IMR-90 (cell line): ENCODE data around the gene TMEM45A. TPM values are rescaled to one million over a fixed set of nuclear protein-coding genes. Genes with fewer than 3 reads are reported as not detected.
"Not testable (repeated sequence)": the region's sequence is repeated elsewhere in the genome, so short reads cannot be mapped to it uniquely, and the experiment has no call there.

Source experiments
- ATAC-seq: fragments of 200-7000 bp; cut with Tn5 transposase; 2 replicates; pipeline ENCODE4 v1.9.1; 2020; ENCODE audit warnings: low read depth, mild to moderate bottlenecking, moderate library complexity
- BruUV-seq: library from RNA; stranded (reverse); fragments of 400-500 nt; replicated peaks from 2 replicates; lab custom pipeline; 2021; lab: Mats Ljungman, UMichigan
- CTCF ChIA-PET: fragments of 300-600 bp; formaldehyde crosslinking; extraction: SDS; loops from one replicate; lab custom pipeline; 2021; ENCODE audit warnings: antibody characterized with exemption; lab: Yijun Ruan, JAX
- POLR2A ChIA-PET: fragments of 300-600 bp; sonication (Branson Sonifier 250); formaldehyde crosslinking; loops from one replicate; lab custom pipeline; 2022; ENCODE audit warnings: antibody characterized with exemption; ENCODE audit not compliant: unreplicated experiment; lab: Charles Lee
- DNase-seq: peaks from one replicate; pipeline ENCODE4 v3.0.0; 2013
- H2AFZ ChIP-seq: replicated peaks from 2 replicates; pipeline ENCODE3; 2013; ENCODE audit warnings: low read length, mild to moderate bottlenecking; ENCODE audit not compliant: poor library complexity
- H2AK5ac ChIP-seq: 2 replicates; pipeline ENCODE4 v1.6.1; 2013; ENCODE audit warnings: low read depth, low read length, inconsistent platforms
- H2AK9ac ChIP-seq: replicated peaks from 2 replicates; pipeline ENCODE3; 2013; ENCODE audit warnings: mild to moderate bottlenecking, low read depth, low read length, moderate library complexity; ENCODE audit not compliant: poor library complexity
- H2BK120ac ChIP-seq: 2 replicates; pipeline ENCODE4 v1.6.1; 2013; ENCODE audit warnings: low read depth, low read length, inconsistent platforms
- H2BK15ac ChIP-seq: 3 replicates; pipeline ENCODE4 v1.6.1; 2013; ENCODE audit warnings: low read depth, low read length, inconsistent platforms
- H2BK20ac ChIP-seq: 2 replicates; pipeline ENCODE4 v1.6.1; 2013; ENCODE audit warnings: low read depth, mild to moderate bottlenecking, inconsistent platforms, low read length, moderate library complexity
- H2BK5ac ChIP-seq: 2 replicates; pipeline ENCODE4 v1.6.1; 2013; ENCODE audit warnings: mild to moderate bottlenecking, low read depth, low read length, inconsistent platforms; ENCODE audit not compliant: poor library complexity, severe bottlenecking
- H3K14ac ChIP-seq: replicated peaks from 2 replicates; pipeline ENCODE4 v1.6.1; 2013; ENCODE audit warnings: low read depth, low read length, inconsistent platforms
- H3K18ac ChIP-seq: 2 replicates; pipeline ENCODE4 v1.6.1; 2013; ENCODE audit warnings: low read depth, low read length, control low read depth
- H3K23ac ChIP-seq: 2 replicates; pipeline ENCODE4 v1.6.1; 2013; ENCODE audit warnings: low read depth, low read length, inconsistent platforms
- H3K27ac ChIP-seq: 2 replicates; pipeline ENCODE4 v1.5.1; 2013; ENCODE audit warnings: mild to moderate bottlenecking, control low read depth, low read length; ENCODE audit not compliant: insufficient read depth
- H3K27me3 ChIP-seq: 2 replicates; pipeline ENCODE4 v1.6.1; 2013; ENCODE audit warnings: low read length; ENCODE audit not compliant: control insufficient read depth, insufficient read depth
- H3K36me3 ChIP-seq: 2 replicates; pipeline ENCODE4 v1.6.1; 2013; ENCODE audit warnings: low read length, mixed read lengths; ENCODE audit not compliant: control insufficient read depth, insufficient read depth
- H3K4ac ChIP-seq: 2 replicates; pipeline ENCODE4 v1.6.1; 2013; ENCODE audit warnings: low read depth, low read length, inconsistent platforms
- H3K4me1 ChIP-seq: 2 replicates; pipeline ENCODE4 v1.6.1; 2013; ENCODE audit warnings: low read length, mixed read lengths; ENCODE audit not compliant: control insufficient read depth, insufficient read depth
- H3K4me2 ChIP-seq: 2 replicates; pipeline ENCODE4 v1.6.1; 2013; ENCODE audit warnings: low read depth, mild to moderate bottlenecking, control low read depth, low read length, moderate library complexity
- H3K4me3 ChIP-seq: 2 replicates; pipeline ENCODE4 v1.5.1; 2013; ENCODE audit warnings: low read depth, mild to moderate bottlenecking, control low read depth, low read length, moderate library complexity; ENCODE audit not compliant: insufficient read depth
- H3K56ac ChIP-seq: 2 replicates; pipeline ENCODE4 v1.6.1; 2013; ENCODE audit warnings: low read length, inconsistent platforms; ENCODE audit not compliant: insufficient read depth; ENCODE audit errors: extremely low read depth
- H3K79me1 ChIP-seq, 2 experiments: 2 replicates each; pipeline ENCODE4 v1.6.1; 2013; ENCODE audit warnings: low read length in 2 of 2, inconsistent platforms in 1 of 2, low read depth in 1 of 2
- H3K9ac ChIP-seq: 2 replicates; pipeline ENCODE4 v1.6.1; 2013; ENCODE audit warnings: low read depth, low read length, control low read depth
- H3K9me1 ChIP-seq: 2 replicates; pipeline ENCODE4 v1.6.1; 2013; ENCODE audit warnings: low read length, inconsistent platforms; ENCODE audit not compliant: insufficient read depth
- H3K9me3 ChIP-seq: 2 replicates; pipeline ENCODE4 v1.6.1; 2013; ENCODE audit warnings: low read length; ENCODE audit not compliant: control insufficient read depth, insufficient read depth
- H4K20me1 ChIP-seq: 2 replicates; pipeline ENCODE4 v1.6.1; 2013; ENCODE audit warnings: low read length, inconsistent platforms; ENCODE audit not compliant: insufficient read depth
- H4K5ac ChIP-seq: 2 replicates; pipeline ENCODE4 v1.6.1; 2013; ENCODE audit warnings: mild to moderate bottlenecking, low read depth, low read length, control low read depth
- H4K8ac ChIP-seq, 2 experiments: 2 replicates each; pipeline ENCODE4 v1.6.1; 2013; ENCODE audit warnings: low read depth in 2 of 2, low read length in 2 of 2, control low read depth in 1 of 2, inconsistent platforms in 1 of 2
- H4K91ac ChIP-seq: 2 replicates; pipeline ENCODE4 v1.6.1; 2013; ENCODE audit warnings: low read depth, low read length, inconsistent platforms; ENCODE audit not compliant: insufficient read depth
- WGBS, 2 experiments: methylation state at CpG; one replicate each; pipeline versions ENCODE4 v1.1.5 to v1.1.7; 2013; ENCODE audit warnings: missing lambda C conversion rate in 2 of 2; ENCODE audit not compliant: insufficient read length in 1 of 2; ENCODE audit errors: extremely low coverage in 2 of 2; 5-methylcytosine and 5-hydroxymethylcytosine counted together
- dilution Hi-C: fragments of 300-500 bp; cut with HindIII; formaldehyde crosslinking; loops from one replicate; pipeline ENCODE4 v1.14.3; 2018; ENCODE audit warnings: low sequenced_read_pairs; ENCODE audit not compliant: unreplicated experiment
- in situ Hi-C: fragments of 300-500 bp; cut with MboI; formaldehyde crosslinking; loops from 3 replicates; pipeline ENCODE4 v1.14.3; 2019; ENCODE audit warnings: low sequenced_read_pairs, inconsistent platforms, mixed read lengths
- intact Hi-C: fragments of 100-400 bp; cut with micrococcal nuclease; formaldehyde crosslinking; loops from 2 replicates; pipeline ENCODE4 v1.10.0; 2022
- polyA plus RNA-seq, 3 experiments: library from polyadenylated mRNA; depleted of rRNA; stranded (reverse); fragments of >200 nt; gene quantifications; 2 replicates each; pipeline ENCODE4 v1.2.3, GENCODE V29; 2012; ENCODE audit warnings: low replicate concordance in 1 of 3
- total RNA-seq: library from RNA; depleted of rRNA; stranded (reverse); fragments of >200 nt; gene quantifications from 2 replicates; pipeline ENCODE4 v1.2.3, GENCODE V29; 2012

TMEM45A gene
- total and polyA plus RNA-seq, 2 of the 4 experiments (the other 2 are of a cell fraction) = 13.6 to 21.7 TPM

DNA sequence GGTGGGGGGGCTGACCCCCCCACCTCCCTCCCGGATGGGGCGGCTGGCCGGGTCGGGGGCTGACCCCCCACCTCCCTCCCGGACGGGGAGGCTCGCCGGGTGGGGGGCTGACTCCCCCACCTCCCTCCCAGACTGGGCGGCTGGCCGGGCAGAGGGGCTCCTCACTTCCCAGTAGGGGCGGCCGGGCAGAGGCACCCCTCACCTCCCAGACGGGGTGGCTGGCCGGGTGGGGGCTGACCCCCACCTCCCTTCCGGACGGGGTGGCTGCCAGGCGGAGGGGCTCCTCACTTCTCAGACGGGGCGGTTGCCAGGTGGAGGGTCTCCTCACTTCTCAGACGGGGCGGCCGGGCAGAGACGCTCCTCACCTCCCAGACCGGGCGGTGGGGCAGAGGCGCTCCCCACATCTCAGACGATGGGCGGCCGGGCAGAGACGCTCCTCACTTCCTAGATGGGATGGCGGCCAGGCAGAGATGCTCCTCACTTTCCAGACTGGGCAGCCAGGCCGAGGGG lies 14.5 kb upstream of the TMEM45A start:
- H4K8ac ChIP-seq, H3K14ac ChIP-seq, H2BK15ac ChIP-seq, H3K4me1 ChIP-seq, H3K18ac ChIP-seq, H3K36me3 ChIP-seq, BruUV-seq, H3K79me1 ChIP-seq, H2BK120ac ChIP-seq, H2AFZ ChIP-seq, in situ Hi-C loops, H4K91ac ChIP-seq, H3K27ac ChIP-seq, H3K56ac ChIP-seq, H4K20me1 ChIP-seq, H3K9me3 ChIP-seq, H2AK5ac ChIP-seq, ATAC-seq, H2BK5ac ChIP-seq, DNase-seq, CTCF ChIA-PET, H3K4me2 ChIP-seq, H2BK20ac ChIP-seq, H3K4me3 ChIP-seq, dilution Hi-C loops, H4K5ac ChIP-seq, H2AK9ac ChIP-seq, H3K23ac ChIP-seq, H3K9me1 ChIP-seq, H3K4ac ChIP-seq, POLR2A ChIA-PET, intact Hi-C loops, H3K9ac ChIP-seq: not testable (repeated sequence)
- WGBS, 2 experiments = 100% methylated on average over 7 of the region's 32 CpGs; no CpG with 5 or more reads in 1 of the 2 experiments
- H3K27me3 ChIP-seq = peaks cover 20% of the 10 kb centered on the region

DNA sequence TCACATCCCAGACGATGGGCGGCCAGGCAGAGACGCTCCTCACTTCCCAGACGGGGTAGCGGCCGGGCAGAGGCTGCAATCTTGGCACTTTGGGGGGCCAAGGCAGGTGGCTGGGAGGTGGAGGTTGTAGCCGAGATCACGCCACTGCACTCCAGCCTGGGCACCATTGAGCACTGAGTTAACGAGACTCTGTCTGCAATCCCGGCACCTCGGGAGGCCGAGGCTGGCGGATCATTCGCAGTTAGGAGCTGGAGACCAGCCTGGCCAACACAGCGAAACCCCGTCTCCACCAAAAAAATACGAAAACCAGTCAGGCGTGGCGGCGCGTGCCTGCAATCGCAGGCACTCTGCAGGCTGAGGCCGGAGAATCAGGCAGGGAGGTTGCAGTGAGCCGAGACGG lies 13.9 kb upstream of the TMEM45A start:
- 80% methylated on average over 1 of the region's 25 CpGs; no CpG with 5 or more reads in 1 of the 2 experiments for WGBS, 2 experiments
- H2AFZ ChIP-seq, DNase-seq, H2BK120ac ChIP-seq, H3K56ac ChIP-seq, H3K79me1 ChIP-seq, H3K4me1 ChIP-seq, H3K9me3 ChIP-seq, H3K18ac ChIP-seq, H3K14ac ChIP-seq, BruUV-seq, H3K4me3 ChIP-seq, ATAC-seq, H4K20me1 ChIP-seq, H3K23ac ChIP-seq, H2AK9ac ChIP-seq, H4K8ac ChIP-seq, H4K91ac ChIP-seq, dilution Hi-C loops, H2BK5ac ChIP-seq, H3K27ac ChIP-seq, H3K4me2 ChIP-seq, H2BK15ac ChIP-seq, H3K36me3 ChIP-seq, H2BK20ac ChIP-seq, H4K5ac ChIP-seq, POLR2A ChIA-PET, H3K9me1 ChIP-seq, in situ Hi-C loops, H3K4ac ChIP-seq, intact Hi-C loops, CTCF ChIA-PET, H2AK5ac ChIP-seq, H3K9ac ChIP-seq: not testable (repeated sequence)
- H3K27me3 ChIP-seq = peaks cover 20% of the 10 kb centered on the region
